RWPE1 (cell line): ENCODE measurements around the gene FEM1B.
A peak's percentile ranks its signal among the peaks of the same experiment; 100 is the strongest.

Experiments used
- CTCF ChIA-PET: fragments of 350-600 bp; sonication (Branson Sonifier 250); formaldehyde crosslinking; extraction: SDS; loops from one replicate; lab custom pipeline; 2021; lab: Yijun Ruan, JAX
- POLR2A ChIA-PET: fragments of 400-600 bp; formaldehyde crosslinking; extraction: SDS; loops from one replicate; lab custom pipeline; 2020; ENCODE audit warnings: antibody characterized with exemption; ENCODE audit not compliant: low non-redundant PET; lab: Yijun Ruan, JAX
- DNase-seq: peaks from one replicate; pipeline ENCODE4 v3.0.0; 2012; ENCODE audit warnings: low spot score
- H3K27ac ChIP-seq: fragments of 450-650 bp; 2 replicates; pipeline ENCODE4 v1.5.1; 2017
- CTCF ChIP-seq: fragments of 450-650 bp; conservative IDR thresholded peaks from 2 replicates; pipeline ENCODE4 v1.5.1; 2017; ENCODE audit warnings: low read depth, mild to moderate bottlenecking

The FEM1B gene

GRCh38 chr15:68336516-68336915, 59.0 kb downstream of the FEM1B start:
- CTCF ChIA-PET, result interaction anchor here (0.6 to 1.9 kb wide), 2 partner anchors 30 to 1033 kb away, joined by 3 to 7 read pairs; no protein-coding TSS in a partner anchor

GRCh38 chr15:68337826-68338225, 60.3 kb downstream of the FEM1B start:
- no peak for TF ChIP-seq CTCF
- ChIA-PET POLR2A (no interaction called here), CTCF (interaction anchor here (0.6 to 0.7 kb wide), 2 partner anchors 37 to 160 kb away, joined by 3 to 4 read pairs; no protein-coding TSS in a partner anchor)
- no peak overlapping the region for H3K27ac ChIP-seq
- DNase-seq, result peak; percentile 17

More at GRCh38 chr15:68336516-68336915, 59.0 kb downstream of the FEM1B start:
- POLR2A ChIA-PET, result no interaction called here
- no peak for DNase-seq
- TF ChIP-seq CTCF, result no peak
- H3K27ac ChIP-seq, result no peak overlapping the region

- TF ChIP-seq CTCF, result no peak
- ChIA-PET CTCF (no interaction called here), POLR2A (no interaction called here)
- H3K27ac ChIP-seq, result no peak overlapping the region
- DNase-seq, result no peak
Measured at GRCh38 chr15:68339481-68339880, 61.9 kb downstream of the FEM1B start.

- CTCF ChIA-PET, result interaction anchor here (0.6 kb wide), 1 partner anchor 43 kb away, joined by 3 read pairs; no protein-coding TSS in a partner anchor
- POLR2A ChIA-PET, result no interaction called here
- no peak for DNase-seq
- TF ChIP-seq CTCF, result no peak
- no peak overlapping the region for H3K27ac ChIP-seq
Measured at GRCh38 chr15:68340726-68341671, 63.5 kb downstream of the FEM1B start.

GRCh38 chr15:68341760-68342725, 64.5 kb downstream of the FEM1B start:
- no peak for DNase-seq
- H3K27ac ChIP-seq, result peak overlapping the region; percentile 88
- CTCF ChIA-PET, result interaction anchor here (0.6 to 0.7 kb wide), 2 partner anchors 19 to 768 kb away, joined by 3 to 5 read pairs; no protein-coding TSS in a partner anchor
- POLR2A ChIA-PET, result no interaction called here
- no peak for TF ChIP-seq CTCF
